ENCODE measurements around the gene FCHO1. TPM values are rescaled to one million over a fixed set of nuclear protein-coding genes. Genes with fewer than 3 reads are reported as not detected.

The FCHO1 gene
- total RNA-seq, 4 donors from 2014 or later = 0.13 to 2.1 (median 0.51) TPM; not detected in 1

- H3K9me3 ChIP-seq = no peaks in the 10 kb centered on the region
- H3K4me1 ChIP-seq = no peaks in the 10 kb centered on the region
- intact Hi-C loops (cut with DNase I; ENCODE audit: low total_unique reads) = no loop called here
- no peaks in the 10 kb centered on the region for H3K36me3 ChIP-seq
- H3K4me3 ChIP-seq = no peak overlapping the region
- H3K27me3 ChIP-seq = peaks cover 0 to 19% (median 18%) of the 10 kb centered on the region in 3 donors
- DNase-seq (no peak), ATAC-seq (no peak)
- TF ChIP-seq POLR2A (IDR thresholded peaks at IDR 0.05) = no peak
- TF ChIP-seq CTCF (IDR thresholded peaks at IDR 0.05 in 4 of 5, conservative IDR thresholded peaks at IDR 0.05 in 1 of 5) = no peak
- no peak overlapping the region for H3K27ac ChIP-seq
- in situ Hi-C loops (cut with MboI; ENCODE audit: low sequenced_read_pairs in 4 of 4) = no loop called here
Measured at GRCh38 chr19:17757125-17757524, 5.8 kb downstream of the FCHO1 start.

DNA sequence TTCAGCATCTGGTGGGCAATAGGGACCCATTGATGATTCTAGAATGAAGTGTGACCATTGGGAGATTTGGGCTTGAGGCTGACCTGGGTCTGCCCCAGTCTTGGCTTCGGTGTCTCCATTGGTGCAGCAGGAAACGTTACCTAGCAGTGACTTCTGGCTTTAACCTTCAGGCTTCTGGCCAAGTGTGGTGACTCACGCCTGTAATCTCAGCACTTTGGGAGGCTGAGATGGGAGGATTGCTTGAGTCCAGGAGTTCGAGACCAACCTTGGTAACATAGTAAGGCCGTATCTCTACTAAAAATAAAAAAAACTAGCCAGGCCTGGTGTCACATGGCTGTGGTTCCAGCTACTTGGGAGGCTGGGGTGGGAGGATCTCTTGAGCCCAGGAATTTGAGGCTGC is 7.2 kb downstream of the FCHO1 start:
- H3K27me3 ChIP-seq = peaks cover 0 to 15% (median 12%) of the 10 kb centered on the region in 3 donors
- DNase-seq (no peak), ATAC-seq (no peak)
- H3K4me1 ChIP-seq = no peaks in the 10 kb centered on the region
- TF ChIP-seq POLR2A (IDR thresholded peaks at IDR 0.05) (no peak), CTCF (IDR thresholded peaks at IDR 0.05 in 4 of 5, conservative IDR thresholded peaks at IDR 0.05 in 1 of 5) (no peak)
- intact Hi-C loops (cut with DNase I; ENCODE audit: low total_unique reads) (no loop called here), in situ Hi-C loops (cut with MboI; ENCODE audit: low sequenced_read_pairs in 4 of 4) (no loop called here)
- no peaks in the 10 kb centered on the region for H3K36me3 ChIP-seq
- H3K9me3 ChIP-seq = no peaks in the 10 kb centered on the region
- no peak overlapping the region for H3K27ac ChIP-seq
- no peak overlapping the region for H3K4me3 ChIP-seq

- Histone ChIP-seq H3K9me3 (no peaks in the 10 kb centered on the region), H3K27me3 (peaks cover 0 to 9% (median 8%) of the 10 kb centered on the region in 3 donors), H3K27ac (no peak overlapping the region), H3K4me1 (no peaks in the 10 kb centered on the region), H3K36me3 (no peaks in the 10 kb centered on the region), H3K4me3 (no peak overlapping the region)
- TF ChIP-seq POLR2A (IDR thresholded peaks at IDR 0.05) (no peak), CTCF (IDR thresholded peaks at IDR 0.05 in 4 of 5, conservative IDR thresholded peaks at IDR 0.05 in 1 of 5) (no peak)
- DNase-seq (no peak), ATAC-seq (no peak)
- intact Hi-C loops (cut with DNase I; ENCODE audit: low total_unique reads) = no loop called here
- in situ Hi-C loops (cut with MboI; ENCODE audit: low sequenced_read_pairs in 4 of 4) = loop anchor here in 1 of 4 donors (10.0 kb wide), 1 partner anchor 46 kb away; the partner anchor contains the start of gene MAP1S
Measured at GRCh38 chr19:17761148-17761547, 9.9 kb downstream of the FCHO1 start.

DNA sequence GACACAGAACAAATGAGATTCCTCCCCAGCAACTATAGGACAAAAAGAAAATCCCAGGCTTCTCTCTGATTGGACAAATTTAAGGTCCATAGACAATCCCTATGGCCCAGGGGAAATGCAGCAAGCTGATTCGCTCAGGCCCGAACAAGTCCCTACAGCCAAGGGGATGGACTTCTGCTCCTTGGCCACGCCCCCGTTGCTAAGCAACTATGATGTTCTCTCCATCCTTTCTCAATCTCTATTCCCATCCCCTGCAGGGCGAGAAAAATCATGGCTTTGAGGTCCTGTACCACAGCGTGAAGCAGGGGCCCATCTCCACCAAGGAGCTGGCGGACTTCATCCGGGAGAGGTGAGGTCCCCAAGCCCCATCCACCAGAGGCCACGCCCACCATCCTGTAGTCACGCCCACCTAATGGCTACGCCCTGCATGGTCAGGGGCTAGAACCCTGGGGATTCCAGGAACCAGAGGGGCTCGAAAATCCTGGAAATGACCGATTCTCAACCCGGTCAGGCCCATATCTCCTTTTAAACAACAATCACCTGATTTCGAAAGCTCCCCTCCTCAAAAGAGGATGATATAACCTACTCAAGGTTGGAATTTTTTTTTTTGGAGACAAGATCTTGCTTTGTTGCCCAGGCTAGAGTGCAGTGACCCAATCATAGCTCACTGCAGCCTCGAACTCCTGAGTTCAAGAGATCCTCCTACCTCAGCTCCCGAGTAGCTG is 11.4 kb downstream of the FCHO1 start:
- peaks cover 0 to 3% of the 10 kb centered on the region in 2 donors for H3K4me1 ChIP-seq
- H3K36me3 ChIP-seq = no peaks in the 10 kb centered on the region
- no peak overlapping the region for H3K4me3 ChIP-seq
- in situ Hi-C loops (cut with MboI; ENCODE audit: low sequenced_read_pairs in 4 of 4) (loop anchor here in 1 of 4 donors (10.0 kb wide), 1 partner anchor 48 kb away; the partner anchor contains the start of gene MAP1S), intact Hi-C loops (cut with DNase I; ENCODE audit: low total_unique reads) (no loop called here)
- DNase-seq (no peak), ATAC-seq (no peak)
- H3K27ac ChIP-seq = no peak overlapping the region
- TF ChIP-seq POLR2A (IDR thresholded peaks at IDR 0.05) (no peak), CTCF (IDR thresholded peaks at IDR 0.05 in 4 of 5, conservative IDR thresholded peaks at IDR 0.05 in 1 of 5) (no peak)
- peaks cover 4 to 9% (median 8%) of the 10 kb centered on the region in 3 donors for H3K27me3 ChIP-seq
- no peaks in the 10 kb centered on the region for H3K9me3 ChIP-seq

Measured in gastrocnemius medialis (tissue), 4 donors.